GM19463 (cell line): ENCODE data around the gene HINT2.

Source experiments
- ATAC-seq: cut with Tn5 transposase; IDR thresholded peaks from one replicate; pipeline ENCODE4 v1.9.1; 2021; ENCODE audit warnings: mild to moderate bottlenecking, moderate library complexity; ENCODE audit not compliant: unreplicated experiment

Gene HINT2

DNA sequence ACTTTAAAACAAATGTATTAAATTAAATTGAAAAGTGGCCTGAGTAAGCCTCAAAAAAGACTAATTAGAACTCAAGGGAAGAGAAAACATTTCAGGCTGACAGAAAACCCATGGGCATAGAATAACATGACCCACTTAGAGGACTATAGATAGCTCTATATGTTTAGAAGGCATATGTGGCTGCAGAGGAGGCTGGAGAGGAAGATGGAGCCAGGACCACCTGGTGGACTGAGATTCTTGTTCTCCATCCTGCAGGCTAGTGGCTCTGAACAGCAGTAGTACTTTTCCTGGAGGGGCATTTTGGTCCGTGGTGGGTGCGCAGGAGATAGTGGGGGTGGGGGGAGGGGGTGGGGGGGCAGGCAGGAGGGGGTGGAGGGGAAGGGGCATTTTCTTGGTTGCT is 33.8 kb downstream of the HINT2 start:
- no peak for ATAC-seq

DNA sequence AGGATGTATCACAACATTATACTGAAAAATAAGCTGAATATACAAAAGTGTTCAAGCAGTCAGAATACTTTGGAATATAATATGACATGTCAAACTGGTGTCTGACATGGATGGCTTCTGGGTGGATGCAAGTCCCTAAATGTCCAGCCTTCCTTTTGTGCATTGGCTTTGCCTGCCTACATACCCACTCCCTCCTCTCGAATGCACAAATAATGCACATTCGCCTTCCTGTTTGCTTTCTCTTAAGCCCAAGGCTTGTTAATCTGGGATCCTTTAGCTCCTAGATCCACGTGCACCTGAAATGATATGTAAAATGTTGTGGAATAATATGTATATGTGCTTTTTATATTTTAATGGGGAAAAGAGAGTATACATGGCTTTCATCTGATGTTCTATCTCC is 36.3 kb downstream of the HINT2 start:
- no peak for ATAC-seq

DNA sequence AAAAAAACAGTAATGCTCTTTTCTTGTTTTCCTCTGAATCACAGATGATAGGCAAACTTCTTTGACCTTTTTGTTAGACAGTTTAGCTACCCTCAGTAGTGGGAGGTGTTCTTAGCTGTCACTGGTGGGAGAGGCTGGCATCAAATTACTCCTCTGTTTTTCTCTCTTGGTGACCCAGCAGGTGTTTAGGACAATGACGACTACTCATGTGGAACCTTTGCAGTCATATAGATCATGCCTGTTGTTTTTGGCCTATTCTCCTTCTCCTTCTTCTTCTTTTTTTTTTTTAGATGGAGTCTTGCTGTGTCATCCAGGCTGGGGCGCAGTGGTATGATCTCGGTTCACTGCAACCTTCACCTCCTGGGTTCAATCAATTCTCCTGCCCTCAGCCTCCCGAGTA is 38.8 kb downstream of the HINT2 start:
- ATAC-seq = no peak

DNA sequence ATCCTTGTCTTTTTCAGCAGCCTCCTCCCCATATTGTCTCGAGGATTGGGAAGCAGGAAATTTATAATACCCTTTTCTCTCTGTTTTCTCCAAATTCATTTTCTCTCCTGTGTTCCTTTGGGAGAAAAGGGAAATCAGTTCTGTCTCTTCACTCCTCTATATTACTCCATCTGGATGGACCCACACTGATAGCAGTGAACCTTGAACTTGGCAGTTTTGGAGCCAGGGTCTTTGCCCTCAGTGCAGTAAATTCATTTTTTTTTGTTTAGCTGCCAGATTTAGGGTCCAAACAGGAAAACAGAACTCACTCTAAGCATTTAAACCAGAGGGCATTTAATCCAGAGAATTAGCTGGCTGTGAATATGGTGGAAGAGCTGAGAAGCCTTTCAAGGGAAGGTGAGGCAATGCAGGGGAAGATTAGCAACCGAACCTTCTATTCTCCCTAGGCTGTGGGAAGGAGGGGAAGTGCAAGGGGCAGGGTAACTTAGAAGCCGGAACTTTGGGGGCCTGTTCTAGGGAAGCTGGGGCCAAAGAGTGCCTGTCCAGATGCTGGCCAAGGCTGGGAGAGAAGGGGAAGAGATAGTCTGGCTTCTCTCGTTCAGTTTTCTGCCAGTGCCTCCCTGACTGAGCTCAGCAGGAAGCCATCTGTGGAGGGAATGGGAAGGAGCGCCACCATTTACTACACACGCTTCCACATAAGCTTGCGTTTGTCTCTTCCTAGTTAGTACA is 39.8 kb downstream of the HINT2 start:
- ATAC-seq = no peak

DNA sequence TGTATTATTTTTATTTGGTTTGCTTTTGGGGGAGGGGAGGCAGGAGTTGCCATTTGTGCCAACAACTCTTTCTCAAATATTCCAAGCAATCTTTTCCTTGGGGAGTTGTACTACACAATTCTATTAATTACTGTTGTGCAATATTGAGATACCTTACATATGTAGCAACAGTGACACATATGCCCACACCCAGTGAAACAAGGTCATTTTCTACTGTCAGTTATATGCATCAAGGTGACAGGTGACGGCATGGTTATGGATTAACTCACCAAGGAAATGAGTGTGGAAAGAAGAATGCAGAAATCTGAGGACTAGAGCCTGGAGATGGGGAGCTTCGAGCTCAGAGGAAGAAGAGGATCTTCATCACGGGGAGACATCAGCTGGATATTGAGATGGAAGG is 42.9 kb downstream of the HINT2 start:
- ATAC-seq = no peak

DNA sequence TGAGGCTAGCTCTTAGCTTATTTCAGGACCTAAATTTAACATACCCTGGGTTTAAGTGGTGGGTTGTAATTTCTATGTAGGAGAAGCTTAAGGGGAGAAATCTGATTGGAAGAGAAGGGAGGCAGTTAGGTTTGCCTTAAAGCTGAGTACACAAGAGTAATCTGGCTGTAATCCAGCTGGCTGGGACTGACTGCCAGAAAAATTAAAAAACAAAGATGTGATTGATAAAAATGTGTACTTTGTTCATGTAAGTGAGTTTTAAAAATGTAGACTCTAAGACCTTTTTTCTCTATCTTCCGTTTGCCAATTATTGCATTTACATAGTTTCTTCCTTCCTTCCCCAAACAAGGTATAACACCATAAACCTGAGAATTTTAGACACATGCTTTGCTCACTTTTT is 43.3 kb downstream of the HINT2 start:
- ATAC-seq = no peak

DNA sequence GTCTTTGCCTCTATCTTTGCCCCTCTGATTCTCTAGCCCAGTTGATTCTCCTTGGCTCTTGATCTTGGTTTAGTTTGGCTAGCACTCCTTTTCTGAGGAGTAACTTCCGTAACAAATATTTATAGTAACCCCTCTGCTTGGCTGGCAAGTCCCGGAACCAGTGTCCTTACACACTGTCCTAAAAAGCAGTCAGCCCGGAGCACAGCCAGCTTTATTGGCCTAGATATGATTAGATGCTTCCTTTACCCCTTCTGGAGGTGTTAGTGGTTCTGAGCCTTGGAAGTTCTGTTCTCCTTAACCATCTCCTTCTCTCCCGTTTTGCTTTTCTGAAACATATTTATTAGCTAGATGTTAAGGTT is 43.8 kb downstream of the HINT2 start:
- ATAC-seq = no peak

DNA sequence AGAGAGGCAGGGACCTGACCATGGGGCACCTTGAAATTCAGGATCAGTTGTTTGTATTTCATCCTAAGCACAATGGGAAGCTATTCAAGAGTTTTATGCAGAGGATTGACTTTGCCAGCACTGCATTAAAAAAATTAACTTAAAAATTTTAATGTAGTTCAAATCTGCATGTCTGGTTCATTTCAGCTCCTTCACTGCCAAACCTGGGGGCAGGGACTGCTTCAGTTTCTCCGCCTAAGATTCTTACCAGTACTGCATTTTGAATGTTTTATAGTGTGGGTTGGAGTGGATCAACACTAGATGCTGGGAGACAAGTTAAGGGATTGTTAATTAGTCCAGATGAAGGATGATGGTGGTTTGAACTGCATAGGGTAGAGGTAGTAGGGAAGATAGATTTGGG is 45.1 kb downstream of the HINT2 start:
- no peak for ATAC-seq

DNA sequence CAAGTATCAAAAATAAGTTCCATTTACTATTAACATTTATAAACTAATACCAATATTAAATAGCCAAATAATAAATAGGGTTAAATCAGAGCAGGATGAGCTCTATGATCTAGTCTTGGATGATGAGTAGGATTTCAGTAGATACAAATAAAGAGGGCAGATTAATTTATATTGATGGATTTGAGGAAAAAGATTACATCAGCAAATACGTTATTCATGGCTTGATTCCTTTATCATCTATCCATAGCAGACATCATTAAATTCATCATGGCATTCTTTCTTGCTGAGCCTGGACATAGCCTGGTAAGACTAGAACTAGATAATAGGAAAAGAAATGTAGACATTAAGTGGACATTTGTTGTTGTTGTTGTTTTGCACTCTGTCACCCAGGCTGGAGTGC is 47.4 kb downstream of the HINT2 start:
- no peak for ATAC-seq

DNA sequence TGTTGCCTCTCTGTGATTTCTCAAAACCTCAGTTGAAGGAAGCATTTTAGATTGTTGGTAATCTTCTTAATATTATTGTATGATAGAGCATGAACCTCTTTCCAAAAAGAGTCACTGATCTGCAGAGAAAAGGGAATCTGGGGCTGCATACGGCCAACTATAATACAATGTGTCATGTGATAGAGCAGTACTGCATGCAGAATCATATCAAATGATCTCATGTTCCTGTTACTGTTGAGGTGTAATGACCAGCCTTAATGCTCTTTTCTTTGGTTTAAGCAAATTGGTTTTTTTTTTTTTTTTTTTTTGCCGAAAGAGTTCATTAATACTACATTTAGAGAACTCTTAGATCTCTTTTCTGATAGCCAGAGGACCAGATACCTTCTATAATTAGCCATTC is 47.8 kb downstream of the HINT2 start:
- no peak for ATAC-seq

DNA sequence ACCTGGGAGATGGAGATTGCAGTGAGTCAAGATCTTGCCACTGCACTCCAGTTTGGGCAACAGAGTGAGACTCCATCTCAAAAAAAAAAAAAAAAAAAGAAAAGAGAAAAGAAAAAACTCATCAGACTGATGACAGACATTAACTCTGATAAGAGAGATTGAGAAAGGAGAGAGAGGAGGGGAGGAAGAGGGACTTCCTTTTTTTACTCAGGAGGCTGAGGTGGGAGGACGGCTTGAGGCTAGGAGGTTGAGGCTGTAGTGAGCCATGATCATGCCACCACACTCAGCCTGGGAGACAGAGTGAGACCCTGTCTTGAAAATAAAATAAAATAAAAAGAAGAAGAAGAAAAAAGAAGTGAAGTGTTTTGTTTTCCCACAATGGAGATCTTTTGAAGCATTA is 51.0 kb downstream of the HINT2 start:
- no peak for ATAC-seq

DNA sequence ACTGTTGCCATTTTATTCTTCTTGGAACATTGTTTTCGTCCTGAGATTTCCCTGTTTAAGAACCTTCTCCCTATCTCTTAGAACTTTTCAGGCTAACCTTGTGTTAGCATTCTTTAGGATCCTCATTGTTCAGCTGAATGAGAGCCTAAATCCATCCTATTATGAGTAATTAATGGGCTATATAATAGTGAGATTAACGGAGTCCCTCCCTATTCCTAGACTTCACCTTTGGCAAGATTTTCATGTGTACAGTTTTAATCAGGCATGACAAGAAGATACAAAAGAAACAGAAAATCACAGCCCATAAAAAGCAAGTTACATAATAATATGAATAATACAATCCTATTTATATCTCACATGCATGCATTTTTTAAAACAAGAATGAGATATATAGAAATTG is 51.7 kb downstream of the HINT2 start:
- ATAC-seq = no peak
